SKM-1 (cell line): ENCODE data around the gene SPTBN5.

Source experiments
- DNase-seq: peaks from one replicate; lab custom pipeline; 2025; ENCODE audit not compliant: unreplicated experiment; lab: John Stamatoyannopoulos, UW

SPTBN5 gene

GRCh38 chr15:41809121-41809520, 84.7 kb downstream of the SPTBN5 start:
- DNase-seq, result no peak

- DNase-seq, result no peak
Measured at GRCh38 chr15:41806291-41807181, 87.3 kb downstream of the SPTBN5 start.

GRCh38 chr15:41805711-41806110, 88.1 kb downstream of the SPTBN5 start:
- no peak for DNase-seq

GRCh38 chr15:41804916-41805666, 88.8 kb downstream of the SPTBN5 start:
- DNase-seq, result no peak

GRCh38 chr15:41804361-41804760, 89.5 kb downstream of the SPTBN5 start:
- DNase-seq, result no peak

GRCh38 chr15:41801850-41802455, 91.9 kb downstream of the SPTBN5 start:
- no peak for DNase-seq

- no peak for DNase-seq
Measured at GRCh38 chr15:41801185-41801584, 92.7 kb downstream of the SPTBN5 start.

GRCh38 chr15:41799488-41799805, 94.4 kb downstream of the SPTBN5 start:
- DNase-seq, result no peak

- no peak for DNase-seq
Measured at GRCh38 chr15:41798607-41799487, 95.0 kb downstream of the SPTBN5 start.
